Activated T-cell treated with anti-CD3 and anti-CD28 coated beads for 4 hours (primary cell): ENCODE measurements around the gene CALML5.

Experiments used
- DNase-seq: peaks from one replicate; pipeline ENCODE4 v3.0.0-alpha.2; 2020

Gene CALML5

GRCh38 chr10:5498791-5499492 lies 428 bp downstream of the CALML5 start:
- no peak for DNase-seq

- DNase-seq = no peak
Measured at GRCh38 chr10:5497948-5498730, 1.2 kb downstream of the CALML5 start.

- DNase-seq = no peak
Measured at GRCh38 chr10:5497289-5497688, 2.1 kb downstream of the CALML5 start.

DNA sequence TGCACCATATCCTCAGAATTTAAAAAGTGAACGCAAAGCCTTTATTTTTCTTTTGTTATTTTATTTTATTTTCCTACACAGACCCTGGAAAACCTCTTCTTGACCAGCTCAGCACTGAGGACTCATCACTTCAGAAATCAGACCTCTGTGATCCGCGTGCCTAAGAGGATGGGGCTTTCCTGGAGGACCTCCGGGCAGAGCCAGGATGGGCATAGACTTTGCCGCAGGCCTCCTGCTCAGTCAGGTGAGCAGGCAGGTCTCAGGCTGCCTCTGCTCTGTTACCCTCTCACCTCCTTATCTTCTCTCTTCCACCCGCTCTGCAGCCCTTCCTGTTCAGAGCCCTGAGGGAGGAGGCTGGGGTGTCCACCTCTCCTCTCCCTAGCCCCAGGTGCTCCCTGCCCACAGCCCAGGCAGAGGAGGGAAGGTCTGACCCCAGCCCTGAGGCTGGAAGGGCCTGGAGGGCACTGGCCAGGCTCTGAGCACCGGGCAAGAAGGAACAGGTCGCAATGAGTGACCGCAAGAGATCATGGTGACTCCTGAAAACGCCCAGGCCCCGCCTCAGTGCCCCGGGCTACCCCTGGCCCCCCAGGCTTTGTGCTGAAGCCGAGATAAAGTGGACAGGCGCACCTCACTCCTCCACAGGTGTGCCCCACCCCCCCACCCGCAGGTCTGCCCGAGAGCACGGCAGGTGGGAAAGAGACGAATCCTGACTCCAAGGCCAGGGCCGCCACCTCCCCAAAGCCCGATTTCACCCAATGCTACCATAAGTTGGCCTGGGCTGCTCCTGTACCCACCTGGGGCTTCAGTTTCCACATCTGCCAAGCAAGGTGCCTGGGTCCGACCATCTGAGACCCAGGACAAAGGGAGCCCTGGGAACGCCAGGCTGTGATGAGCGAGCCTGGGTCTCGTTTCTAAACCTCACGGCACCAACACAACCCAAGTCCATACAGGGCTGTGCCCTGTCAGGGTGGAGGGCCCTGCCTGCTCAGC lies 2.8 kb downstream of the CALML5 start:
- no peak for DNase-seq

- no peak for DNase-seq
Measured at GRCh38 chr10:5494611-5495010, 4.8 kb downstream of the CALML5 start.

DNA sequence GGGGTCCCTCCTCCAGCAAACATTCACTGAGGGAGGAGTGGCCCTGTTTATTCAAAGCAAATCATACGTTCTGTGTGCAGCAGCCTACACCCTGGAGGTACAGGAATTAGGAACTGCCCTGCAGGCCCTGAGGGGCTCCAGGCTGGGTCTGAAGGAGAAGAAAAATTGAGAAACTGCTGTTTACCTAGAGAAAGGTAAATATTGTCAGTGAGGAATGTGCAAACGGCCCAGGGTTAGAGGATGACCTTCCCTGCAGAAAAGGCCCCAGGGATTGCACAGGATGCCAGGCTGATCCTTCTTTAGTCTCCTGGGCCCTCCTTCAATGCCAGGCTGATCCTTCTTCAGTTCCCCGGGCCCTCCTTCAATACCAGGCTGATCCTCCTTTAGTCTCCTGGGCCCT lies 5.7 kb downstream of the CALML5 start:
- no peak for DNase-seq

DNA sequence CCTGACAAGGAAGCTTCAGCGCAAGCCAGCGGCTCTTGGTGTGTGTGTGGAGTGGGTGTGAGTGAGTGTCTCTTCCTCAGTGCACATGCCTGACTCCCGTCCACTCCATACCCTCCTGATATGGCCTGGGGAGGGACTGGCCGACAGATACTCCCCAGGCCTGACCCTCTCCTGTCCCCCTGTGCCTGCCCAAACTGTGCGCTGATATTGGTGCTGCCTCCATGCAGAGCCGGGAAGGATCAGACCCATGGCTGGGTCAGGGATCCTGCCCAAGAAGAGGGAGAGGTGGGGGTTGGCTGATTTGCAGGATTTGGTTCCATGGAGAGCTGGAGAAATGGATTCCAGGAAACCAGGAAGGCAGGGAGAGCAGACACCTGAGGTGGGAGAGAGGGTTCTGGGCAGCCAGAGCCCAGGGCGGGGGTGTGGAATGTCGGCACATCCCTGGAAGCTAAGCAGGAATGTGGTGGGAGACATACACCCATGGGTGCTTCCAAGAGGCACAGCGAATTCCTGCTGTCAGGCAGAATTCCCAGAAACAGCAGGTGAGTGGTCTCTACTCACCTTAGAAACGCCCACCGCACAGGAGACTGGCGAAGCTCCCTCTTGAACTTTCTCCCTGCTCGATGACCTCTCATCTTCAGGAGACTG lies 6.3 kb downstream of the CALML5 start:
- no peak for DNase-seq

DNA sequence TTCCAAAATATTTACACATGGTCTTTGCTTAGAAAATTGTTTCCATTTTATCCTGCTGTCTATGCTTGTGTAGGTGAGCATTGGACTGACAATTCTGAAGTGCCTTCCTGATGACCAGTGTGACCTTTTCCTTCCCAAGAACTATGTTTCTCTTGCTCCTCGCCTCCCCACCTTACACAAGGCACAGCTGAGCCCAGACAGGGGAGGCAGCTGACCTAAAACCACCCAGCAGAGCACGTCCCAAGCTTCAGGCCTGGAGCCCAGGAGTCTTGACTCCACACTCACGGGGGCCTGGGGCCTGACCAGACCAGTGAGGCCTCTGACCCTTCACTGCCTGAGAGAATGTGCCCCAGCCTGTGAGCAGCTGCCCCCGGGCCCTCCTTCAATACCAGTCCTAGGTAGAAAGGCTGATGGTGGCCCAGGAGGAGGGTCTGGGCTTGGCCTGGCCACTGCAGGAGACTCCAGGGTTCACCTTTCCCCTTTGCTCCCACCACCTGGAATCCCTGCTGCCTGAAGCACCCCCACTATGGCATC lies 7.0 kb downstream of the CALML5 start:
- no peak for DNase-seq

- no peak for DNase-seq
Measured at GRCh38 chr10:5491477-5491876, 7.9 kb downstream of the CALML5 start.

DNA sequence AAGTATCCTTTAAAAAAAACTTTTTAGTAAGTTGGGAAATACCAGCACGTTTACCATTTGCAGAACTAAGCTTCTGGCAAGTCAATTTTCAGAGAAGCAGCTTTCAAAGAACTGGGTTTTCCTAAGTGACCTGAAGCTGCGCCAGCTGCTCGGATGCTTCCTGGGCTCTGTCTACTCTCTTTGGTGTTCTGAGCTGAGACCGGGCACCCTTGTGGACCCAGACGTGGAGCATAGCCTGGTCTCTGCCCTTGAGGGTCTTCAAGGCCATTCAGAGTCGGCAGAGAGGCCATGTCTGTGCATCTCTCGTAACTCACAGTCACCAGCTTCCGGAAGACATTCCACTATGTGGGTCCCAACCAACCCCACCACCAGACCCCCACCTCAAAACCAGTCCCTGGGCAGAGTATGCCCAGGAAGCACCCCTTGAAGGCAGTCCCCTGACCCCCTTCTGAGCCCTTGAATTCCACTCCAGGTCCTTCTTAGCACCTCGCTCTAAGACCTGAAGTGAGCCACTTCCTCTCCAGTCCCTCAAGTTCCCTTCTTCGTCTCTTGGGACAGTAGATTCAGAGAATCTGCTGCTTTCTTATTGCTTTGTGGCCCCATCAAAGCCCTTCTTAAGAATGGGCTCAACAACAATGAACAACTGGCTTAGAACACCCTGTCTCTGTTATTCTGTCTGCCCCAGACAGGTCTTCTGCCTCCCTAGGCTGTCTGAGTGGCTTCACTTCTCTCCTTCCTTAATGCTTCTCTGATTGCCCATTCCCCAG lies 8.5 kb downstream of the CALML5 start:
- no peak for DNase-seq

DNA sequence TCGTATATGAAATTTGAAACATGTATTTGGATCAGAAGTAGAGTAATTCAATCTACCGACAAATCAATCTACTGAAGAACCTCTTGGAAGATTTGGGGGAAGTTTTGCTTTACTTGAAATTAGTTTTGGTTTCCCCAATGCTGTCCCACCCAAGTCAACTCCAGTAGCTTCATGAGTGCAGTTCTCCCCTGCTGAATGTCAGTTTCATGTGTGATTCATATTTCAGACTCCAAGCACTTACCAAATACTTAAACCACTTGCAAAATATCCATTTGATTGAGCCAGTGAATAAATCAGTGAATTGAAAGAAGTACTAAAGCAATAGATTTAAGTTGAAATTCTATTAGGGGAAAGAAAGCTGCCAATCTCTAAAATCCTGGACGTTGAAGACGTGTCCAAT lies 9.3 kb downstream of the CALML5 start:
- DNase-seq = no peak

GRCh38 chr10:5488272-5489161 lies 10.9 kb downstream of the CALML5 start:
- no peak for DNase-seq

DNA sequence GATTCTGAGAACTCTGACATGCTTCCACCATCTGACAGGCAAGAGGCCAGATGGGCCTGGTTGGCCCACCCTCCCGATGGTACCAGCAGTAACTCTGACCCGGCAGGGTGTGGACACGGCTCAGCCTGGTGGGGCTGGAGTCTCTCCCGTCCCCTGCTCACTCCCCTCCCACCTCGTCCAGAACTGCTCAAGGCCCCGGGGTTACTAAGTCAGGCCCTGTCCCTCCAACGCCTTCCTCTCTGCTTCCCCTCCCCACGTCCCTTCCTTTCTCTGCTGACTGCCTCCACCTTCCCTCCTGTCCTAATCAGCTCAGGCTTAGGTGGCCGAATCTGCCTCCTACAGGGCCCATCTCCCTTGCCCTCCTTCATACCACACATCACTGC lies 12.5 kb downstream of the CALML5 start:
- no peak for DNase-seq

DNA sequence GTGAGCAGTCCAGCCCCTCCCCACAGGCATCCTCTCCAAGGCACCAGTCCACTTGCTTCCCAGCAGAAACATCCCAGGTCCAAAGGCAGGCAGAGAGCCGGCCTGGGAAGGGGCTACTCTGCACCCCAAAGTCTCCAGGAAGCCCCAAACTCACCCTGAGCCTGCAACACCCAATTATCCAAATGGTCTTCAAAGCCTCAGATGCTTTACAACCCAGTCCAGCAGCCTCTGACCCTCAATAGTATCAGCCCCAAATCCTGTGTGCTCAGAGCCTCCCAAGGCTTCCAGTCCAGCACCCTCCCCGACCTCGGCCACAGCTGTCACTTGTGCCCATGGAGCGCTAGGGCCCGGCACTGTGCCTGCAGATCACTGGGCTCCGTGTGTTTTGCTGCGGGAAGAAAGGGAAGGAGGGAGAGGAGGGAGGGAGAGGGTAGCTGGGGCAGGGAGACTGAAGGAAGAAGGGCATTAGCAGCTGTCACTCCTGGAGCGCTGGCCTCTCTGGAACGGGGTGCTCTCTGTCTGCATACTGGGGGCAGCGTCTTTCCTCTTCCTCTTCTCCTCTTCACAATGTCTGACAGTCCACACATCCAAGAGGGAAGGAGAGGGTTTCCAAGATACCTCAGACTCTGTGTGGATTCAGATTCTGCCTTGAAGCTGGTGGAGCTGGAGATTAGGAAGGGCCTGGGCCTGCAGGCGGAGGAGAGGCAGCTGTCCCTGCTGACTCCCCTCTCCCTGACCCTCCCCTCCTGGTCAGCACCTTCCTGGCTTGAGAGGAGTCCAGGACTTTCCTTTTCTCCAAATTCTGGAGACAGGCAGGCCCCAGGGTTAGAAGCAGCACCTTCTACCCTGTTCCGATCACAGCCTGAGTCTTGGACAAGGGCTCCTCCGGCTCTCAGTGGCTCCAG lies 13.2 kb downstream of the CALML5 start:
- no peak for DNase-seq

DNA sequence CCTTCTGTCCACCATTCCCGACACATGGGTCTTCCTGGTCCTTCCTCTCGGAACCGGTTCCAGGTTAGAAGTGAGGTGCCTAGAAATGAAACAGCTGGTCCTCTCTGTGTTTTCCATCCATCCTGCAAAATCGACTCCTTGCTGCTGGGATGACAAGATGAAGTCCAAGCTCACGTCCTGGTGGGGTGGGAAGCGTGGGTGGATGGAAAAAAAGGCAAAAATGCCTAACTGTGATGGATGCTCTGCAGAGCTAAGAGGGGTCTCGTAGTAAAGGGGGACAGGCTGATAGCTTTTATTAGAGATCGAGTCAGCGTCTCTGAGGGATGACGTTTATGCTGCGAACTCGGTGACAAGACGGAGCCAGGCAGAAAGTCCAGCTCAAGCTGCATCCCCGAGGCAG lies 14.1 kb downstream of the CALML5 start:
- no peak for DNase-seq

GRCh38 chr10:5484205-5484604 lies 15.2 kb downstream of the CALML5 start:
- no peak for DNase-seq

- no peak for DNase-seq
Measured at GRCh38 chr10:5482016-5482415, 17.4 kb downstream of the CALML5 start.

- DNase-seq = no peak
Measured at GRCh38 chr10:5481121-5481520, 18.2 kb downstream of the CALML5 start.

DNA sequence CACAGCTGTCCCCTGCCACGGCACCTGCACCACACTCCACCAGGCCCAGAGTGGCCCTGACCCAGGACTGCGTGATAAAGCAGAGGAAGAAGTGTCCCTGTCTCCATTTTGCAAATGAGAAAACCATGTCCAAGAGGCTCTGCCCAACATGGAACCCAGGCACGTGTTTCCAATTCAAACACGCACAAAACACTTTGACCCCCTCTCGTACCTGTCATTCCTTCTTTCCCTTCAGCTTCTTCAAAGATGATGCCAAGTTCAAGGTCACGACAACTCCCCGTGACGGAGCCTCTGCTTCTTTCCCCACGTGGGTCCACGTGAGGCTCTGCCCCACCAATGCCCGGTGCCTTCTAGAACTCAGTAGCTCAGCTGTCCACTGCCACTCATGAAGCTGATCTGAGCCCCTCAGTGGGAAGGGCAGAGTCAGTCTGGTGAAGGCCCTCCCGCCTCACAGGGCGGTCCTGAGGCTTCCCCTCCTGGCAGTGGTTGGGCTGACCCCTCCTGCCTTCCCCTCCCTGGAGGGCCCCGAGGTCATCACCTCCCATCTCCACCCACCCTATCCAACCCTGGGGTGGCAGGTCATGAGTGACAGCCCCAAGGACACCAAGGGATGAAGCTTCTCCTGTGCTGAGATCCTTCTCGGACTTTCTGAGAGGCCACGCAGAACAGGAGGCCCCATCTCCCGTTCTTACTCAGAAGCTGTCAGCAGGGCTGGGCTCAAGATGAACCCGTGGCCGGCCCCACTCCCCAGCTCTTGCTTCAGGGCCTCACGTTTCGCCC lies 19.0 kb downstream of the CALML5 start:
- DNase-seq = no peak
